Choroid plexus epithelial cell (primary cell): Measurements from ENCODE around the gene COL20A1.
"Not testable (repeated sequence)": the region's sequence is repeated elsewhere in the genome, so short reads cannot be mapped to it uniquely, and the experiment has no call there.

ENCODE experiments used
- DNase-seq: peaks from one replicate; pipeline ENCODE4 v3.0.0-alpha.2; 2010; ENCODE audit warnings: low read depth
- H3K4me3 ChIP-seq: 2 replicates; pipeline ENCODE4 v1.5.1; 2011; ENCODE audit warnings: low read depth, mild to moderate bottlenecking, control low read depth, low read length, moderate library complexity
- TF ChIP-seq, protein P1 (sequence below): conservative IDR thresholded peaks from 2 replicates; pipeline ENCODE4 v1.5.1; 2011; ENCODE audit warnings: low read depth, mild to moderate bottlenecking, control low read depth, inconsistent platforms, low read length, moderate library complexity

COL20A1 gene

DNA sequence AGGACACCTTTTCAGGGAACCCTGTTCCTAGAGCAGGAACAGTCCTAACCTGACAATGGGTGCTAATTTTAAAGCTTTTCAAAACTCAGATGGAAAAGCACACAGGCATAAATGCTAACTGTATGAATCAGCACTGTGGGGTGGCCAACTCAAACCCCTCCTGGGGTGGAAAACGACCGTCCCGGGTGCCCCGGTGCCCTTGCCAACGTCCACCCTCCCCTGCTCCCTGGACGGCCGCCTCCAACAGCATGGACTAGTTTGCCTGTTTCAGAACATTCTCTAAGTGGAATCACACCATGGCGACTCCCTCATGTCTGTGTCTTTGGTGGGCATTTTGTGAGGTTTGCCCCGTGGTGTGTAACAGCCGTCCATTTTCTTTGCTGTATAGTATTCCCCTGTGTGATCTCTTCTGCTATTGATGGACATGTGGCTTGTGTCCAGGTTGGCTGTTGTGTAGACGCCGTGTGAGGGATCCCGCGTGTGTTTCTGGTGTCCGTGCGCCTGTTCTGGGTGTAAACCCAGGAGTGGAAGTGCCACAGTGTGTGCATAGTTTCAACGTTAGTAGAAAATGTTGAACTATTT, 5.8 kb downstream of the COL20A1 start:
- no peak for DNase-seq
- no peak overlapping the region for H3K4me3 ChIP-seq
- TF ChIP-seq, protein P1, sequence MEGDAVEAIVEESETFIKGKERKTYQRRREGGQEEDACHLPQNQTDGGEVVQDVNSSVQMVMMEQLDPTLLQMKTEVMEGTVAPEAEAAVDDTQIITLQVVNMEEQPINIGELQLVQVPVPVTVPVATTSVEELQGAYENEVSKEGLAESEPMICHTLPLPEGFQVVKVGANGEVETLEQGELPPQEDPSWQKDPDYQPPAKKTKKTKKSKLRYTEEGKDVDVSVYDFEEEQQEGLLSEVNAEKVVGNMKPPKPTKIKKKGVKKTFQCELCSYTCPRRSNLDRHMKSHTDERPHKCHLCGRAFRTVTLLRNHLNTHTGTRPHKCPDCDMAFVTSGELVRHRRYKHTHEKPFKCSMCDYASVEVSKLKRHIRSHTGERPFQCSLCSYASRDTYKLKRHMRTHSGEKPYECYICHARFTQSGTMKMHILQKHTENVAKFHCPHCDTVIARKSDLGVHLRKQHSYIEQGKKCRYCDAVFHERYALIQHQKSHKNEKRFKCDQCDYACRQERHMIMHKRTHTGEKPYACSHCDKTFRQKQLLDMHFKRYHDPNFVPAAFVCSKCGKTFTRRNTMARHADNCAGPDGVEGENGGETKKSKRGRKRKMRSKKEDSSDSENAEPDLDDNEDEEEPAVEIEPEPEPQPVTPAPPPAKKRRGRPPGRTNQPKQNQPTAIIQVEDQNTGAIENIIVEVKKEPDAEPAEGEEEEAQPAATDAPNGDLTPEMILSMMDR: no peak

DNA sequence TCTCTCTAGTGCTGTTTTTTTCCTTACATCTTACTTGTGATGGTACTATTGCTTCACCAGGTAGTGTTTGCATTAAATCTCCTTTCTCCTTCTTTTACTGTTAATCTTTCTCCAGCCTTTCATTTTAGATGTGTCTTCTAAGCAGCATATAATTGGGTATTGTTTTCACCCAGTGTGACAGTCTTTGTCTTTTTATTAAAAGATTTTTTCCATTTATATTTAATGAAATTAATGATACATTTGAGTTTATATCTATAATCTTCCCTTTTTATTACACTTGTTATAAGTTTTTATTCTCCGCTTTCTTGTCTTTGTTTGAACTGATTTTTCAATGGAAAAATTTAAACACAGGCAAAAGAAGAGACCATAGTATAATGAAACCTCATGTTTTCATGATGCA, 8.7 kb downstream of the COL20A1 start:
- TF ChIP-seq, protein P1: no peak
- no peak for DNase-seq
- no peak overlapping the region for H3K4me3 ChIP-seq

DNA sequence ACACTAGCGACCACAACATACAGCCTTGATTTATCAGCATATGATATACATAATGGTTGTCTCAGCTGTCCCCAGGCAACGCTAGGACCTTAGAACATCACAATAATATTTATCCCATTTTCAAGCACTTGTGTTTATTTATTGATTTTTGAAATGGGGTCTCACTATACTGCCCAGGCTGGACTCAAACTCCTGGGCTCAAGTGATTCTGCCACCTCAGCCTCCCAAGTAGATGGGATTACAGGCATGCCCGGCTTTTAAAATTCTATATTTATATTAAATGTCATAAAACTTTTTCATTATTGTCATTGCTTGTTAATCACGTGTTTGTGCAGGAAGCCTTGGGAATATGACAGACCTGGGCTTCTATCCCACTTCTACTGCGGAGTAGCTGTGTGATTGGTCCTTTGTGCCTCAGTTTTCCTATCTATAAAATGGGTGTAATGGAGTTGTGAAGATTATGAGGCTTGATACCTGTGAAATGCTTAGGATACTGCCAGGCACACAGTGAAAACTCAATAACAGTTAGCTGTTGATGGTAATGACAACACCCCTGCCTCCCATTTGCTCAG, 10.2 kb downstream of the COL20A1 start:
- DNase-seq: no peak
- TF ChIP-seq, protein P1: no peak
- no peak overlapping the region for H3K4me3 ChIP-seq

DNA sequence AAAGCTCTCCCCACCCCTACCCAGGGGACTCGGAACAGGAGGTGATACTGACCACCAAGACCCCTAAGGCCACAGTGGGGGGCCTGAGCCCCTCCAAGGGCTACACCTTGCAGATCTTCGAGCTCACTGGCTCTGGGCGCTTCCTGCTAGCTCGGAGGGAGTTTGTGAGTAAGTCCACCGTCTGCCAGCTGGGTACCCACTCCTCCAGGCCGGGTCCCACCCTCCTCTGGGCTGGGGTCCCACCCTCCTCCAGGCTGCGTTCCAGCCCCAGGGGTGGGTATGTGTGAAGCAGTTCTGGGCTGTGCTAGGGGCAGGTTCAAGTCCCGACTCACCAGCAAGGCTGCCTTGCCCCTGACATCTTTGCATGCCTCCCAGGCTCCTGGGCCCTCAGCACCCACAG, 12.4 kb downstream of the COL20A1 start:
- no peak for DNase-seq
- TF ChIP-seq, protein P1: no peak
- no peak overlapping the region for H3K4me3 ChIP-seq

DNA sequence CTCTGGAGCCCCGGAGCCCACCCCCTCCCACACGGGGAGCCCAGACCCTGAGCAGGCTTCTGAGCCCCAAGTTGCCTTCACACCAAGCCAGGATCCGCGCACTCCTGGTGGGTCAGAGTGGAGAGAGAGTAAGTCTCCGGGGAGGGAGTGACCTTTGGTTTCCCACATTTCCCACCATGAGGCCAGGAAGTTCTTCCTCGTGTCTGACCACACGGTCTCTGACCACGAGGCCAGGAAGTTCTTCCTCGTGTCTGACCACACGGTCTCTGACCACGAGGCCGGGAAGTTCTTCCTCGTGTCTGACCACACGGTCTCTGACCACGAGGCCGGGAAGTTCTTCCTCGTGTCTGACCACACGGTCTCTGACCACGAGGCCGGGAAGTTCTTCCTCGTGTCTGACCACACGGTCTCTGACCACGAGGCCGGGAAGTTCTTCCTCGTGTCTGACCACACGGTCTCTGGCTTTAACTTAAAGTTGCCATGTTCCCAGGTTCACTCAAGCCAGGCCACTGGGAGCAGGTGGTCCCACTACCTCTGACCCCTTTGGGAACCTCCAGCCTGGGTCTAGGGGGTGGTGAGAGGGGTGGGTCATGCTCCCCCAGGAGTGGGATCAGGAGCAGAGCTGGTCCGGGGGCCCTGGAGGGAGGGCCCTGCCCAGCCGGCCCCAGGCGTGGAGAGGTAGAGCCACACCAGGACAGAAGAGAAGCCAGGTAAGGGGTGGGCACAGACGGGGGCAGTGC, 13.1 kb downstream of the COL20A1 start:
- not testable (repeated sequence) for DNase-seq, H3K4me3 ChIP-seq

DNA sequence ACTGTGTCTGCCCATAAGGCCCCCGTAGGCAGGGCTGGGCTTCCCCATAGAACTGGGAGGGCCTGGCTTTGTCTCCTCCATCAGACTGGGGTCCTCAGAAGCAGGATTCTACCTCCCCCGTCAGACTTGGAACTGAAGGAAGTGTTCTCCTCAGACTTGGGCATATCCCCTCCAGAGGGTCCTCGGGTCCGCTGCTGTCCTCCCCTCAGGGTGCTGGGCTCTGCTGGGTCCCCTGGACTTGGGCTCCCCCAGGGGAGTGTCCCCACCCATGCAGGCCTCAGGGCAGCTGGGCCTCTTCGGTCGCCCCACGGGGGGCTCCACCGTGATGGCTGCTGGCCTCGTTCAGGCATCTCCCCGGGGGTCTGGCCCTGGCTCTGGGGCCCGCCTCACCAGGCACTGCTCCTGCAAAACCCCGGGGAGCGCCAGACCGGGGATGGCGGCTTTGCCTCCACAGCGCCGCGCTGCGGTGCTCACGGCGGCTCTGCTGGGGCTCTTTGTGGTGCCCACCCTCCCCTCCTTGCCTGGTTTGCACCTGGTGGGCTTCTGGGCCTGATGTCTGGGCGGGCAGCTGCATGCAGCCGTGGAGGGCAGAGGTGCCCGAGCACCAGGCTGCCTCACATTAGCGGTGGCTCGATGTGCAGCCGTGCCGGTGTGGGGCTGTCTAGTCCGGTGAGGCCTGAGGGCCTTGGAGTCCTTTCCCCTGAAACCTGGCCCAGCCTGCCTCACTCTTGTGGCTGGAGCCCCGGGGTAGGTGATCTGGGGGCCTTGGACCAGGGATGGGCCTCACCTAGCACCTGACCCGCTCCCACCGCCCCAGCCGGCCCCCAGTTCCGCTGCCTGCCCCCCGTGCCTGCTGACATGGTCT, 13.9 kb downstream of the COL20A1 start:
- TF ChIP-seq, protein P1: no peak
- DNase-seq: no peak
- H3K4me3 ChIP-seq: no peak overlapping the region
